HG02763 (cell line): ENCODE results near the gene GTF3C1.

Experiments used
- ATAC-seq: cut with Tn5 transposase; IDR thresholded peaks from one replicate; pipeline ENCODE4 v1.9.1; 2021; ENCODE audit warnings: mild to moderate bottlenecking, moderate library complexity; ENCODE audit not compliant: unreplicated experiment

The GTF3C1 gene

DNA sequence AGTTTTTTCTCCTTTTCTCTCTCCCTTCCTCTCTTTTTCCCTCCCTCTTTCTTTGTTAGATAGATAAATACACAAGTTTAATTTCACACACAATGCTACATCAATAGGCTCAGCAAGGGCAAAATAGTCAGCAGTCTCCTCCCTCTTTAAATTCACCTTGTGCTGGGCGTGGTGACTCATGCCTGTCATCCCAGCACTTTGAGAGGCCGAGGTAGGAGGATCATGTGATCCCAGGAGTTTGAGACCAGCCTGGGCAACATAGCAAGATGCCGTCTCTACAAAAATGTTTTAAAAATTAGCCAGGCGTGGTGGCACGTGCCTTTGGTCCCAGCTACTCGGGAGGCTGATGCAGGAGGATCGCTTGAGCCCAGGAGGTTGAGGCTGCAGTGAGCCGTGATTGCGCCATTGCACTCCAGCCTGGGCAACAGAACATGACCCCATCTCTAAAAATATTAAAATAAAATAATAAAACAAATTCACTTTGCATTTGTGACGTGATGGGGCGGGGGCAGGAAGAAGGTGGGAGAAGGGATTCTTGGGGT lies 120.3 kb downstream of the GTF3C1 start:
- ATAC-seq = no peak

DNA sequence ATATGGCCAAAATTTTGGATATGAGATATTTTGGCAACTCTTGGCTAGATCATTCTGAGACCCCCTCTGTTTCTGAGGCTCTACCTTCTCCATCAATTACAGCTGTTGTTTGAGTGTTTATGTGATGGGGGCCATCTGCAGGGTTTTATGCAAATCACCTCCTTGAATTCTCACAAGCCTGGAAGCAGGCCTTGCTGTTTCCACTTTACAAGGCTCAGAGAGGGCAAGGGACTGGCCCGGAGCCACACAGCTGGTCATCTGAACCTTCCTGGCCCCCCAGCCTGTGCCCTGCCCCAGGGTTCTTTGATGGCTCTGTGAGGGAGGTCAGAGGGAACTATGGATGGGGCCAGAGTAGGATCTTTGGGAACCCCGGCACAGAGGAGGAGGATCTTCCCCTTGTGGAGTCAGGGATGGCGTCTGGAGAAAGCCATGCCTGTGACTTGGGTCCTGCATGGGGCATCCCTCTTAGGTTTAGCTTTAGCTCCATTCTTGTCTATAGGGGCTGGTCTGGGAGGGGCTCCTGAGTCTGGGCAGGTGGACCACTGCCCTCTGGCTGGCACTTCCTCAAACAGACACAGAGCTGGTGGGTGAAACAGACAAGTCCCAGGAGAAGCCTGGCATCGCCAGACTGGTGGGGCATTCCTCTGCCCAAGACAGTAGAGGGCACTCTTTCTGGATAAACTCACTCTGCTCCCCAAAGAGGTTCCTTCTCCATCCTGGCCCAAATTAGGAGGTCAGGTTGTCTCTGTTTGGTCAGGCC lies 121.5 kb downstream of the GTF3C1 start:
- no peak for ATAC-seq

GRCh38 chr16:27427538-27427937 lies 122.2 kb downstream of the GTF3C1 start:
- no peak for ATAC-seq

GRCh38 chr16:27426423-27427408 lies 123.0 kb downstream of the GTF3C1 start:
- ATAC-seq = peak; percentile 70

- no peak for ATAC-seq
These were observed 123.8 kb downstream of the GTF3C1 start for GRCh38 chr16:27425961-27426360.

- no peak for ATAC-seq
These were observed 124.8 kb downstream of the GTF3C1 start for GRCh38 chr16:27424772-27425498.

DNA sequence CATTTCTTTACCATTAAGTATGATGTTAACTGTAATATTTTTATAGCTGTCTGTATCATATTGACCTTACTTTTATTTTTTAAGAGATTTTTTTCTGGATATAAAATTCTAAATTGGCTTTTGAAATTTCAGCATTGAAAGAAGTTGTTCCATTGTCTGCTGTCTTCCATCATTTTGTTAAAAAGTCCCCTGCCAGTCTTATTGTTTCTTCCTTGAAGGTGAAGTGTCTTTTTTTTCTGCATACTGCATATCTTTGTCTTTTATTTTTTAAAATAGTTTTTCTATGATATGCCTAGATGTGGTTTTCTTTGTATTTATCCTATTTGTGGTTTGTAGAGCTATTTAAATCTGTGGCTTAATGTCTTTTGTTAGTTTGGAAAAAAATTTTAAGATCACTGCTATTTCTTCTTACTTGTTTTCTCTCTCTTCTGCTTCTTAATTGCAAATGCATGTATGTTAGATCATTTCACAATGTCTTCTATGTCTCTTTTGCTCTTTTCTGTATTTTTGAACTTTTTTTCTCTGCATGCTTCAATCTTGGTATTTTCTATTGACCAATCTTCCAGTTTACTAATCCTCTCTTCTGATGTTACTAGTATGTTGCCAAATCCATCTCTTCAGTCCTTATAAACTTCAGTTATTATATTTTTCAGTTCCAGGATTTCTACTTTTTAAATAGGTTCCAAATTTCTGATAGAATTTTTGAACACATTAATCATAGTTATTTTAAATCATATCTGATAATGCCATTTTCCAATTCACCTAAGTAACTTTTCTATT lies 127.6 kb downstream of the GTF3C1 start:
- no peak for ATAC-seq

DNA sequence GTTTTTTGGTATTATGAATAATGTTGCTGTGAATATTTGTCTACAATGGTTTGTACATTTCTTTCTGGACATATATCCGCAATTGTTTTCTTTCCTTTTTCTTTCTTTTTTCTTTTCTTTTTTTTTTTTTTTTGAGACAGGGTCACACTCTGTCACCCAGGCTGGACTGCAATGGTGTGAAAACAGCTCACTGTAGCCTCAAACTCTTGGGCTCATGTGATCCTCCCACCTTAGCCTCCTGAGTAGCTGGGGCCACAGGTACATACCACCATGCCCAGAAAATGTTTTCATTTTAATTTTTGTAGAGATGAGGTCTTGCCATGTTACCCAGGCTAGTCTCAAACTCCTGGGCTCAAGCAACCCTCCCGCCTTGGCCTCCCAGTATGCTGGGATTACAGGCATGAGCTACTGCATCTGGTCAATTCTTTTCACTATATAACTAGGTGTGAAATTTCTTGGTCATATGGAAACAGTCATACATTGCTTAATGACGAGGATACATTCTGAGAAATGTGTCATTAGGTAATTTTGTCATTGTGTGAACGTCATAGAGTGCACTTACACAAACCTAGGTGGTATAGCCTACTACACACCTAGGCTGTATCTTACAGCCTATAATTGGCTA lies 132.6 kb downstream of the GTF3C1 start:
- ATAC-seq = no peak

DNA sequence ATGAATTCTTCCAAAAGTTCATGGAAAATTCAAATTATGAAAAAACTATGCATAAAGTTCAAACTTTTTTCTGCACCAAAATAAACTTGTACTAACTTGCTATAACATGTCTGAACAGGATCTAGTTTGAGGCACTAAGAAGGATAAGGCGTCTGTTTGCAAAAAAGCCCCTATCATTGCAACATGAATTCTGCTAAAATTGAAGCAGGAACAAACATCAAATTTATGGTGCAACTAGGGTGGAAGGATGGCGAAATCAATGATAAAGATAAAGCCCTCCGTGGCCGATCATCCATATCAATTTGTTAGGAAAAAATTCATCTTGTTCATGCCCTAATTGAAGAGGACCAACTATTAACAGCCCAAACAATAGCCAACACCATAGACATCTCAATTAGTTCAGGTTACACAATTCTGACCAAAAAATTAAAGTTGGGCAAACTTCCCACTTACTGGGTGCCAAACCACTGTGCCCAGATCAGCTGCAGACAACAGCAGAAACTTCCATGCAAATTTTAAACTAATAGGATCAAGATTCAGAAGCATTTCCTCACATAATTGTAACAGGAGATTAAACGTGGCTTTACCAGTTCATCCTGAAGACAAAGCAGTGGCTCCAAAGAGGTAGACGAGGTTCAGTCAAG lies 134.8 kb downstream of the GTF3C1 start:
- no peak for ATAC-seq

DNA sequence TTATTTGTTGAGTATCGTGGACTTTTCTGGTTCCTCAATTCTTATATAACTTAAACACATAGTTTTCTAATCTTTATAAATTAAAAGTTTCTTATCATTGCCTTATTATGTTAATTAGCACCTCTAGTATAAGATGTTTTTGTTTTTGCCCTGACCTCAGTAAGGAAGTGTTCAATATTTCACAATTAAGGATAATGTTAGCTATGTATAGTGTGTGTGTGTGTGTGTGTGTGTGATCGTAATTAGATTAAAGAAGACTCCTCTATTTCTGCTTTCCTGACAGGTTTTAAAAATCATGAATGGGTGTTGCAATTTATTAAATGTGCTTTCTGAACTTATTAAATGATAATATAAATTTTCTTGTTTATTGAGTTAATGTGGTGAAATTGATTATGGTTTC lies 135.8 kb downstream of the GTF3C1 start:
- no peak for ATAC-seq

- no peak for ATAC-seq
These were observed 139.0 kb downstream of the GTF3C1 start for GRCh38 chr16:27410761-27411160.
